Measurements from ENCODE around the gene B4GAT1.

GRCh38 chr11:66362481-66363147 lies 15.2 kb upstream of the B4GAT1 start:
- TF ChIP-seq MZF1 (CRISPR knock-in tag; IDR thresholded peaks at IDR 0.05; ENCODE audit: borderline replicate concordance) (no peak), EZH2 (conservative IDR thresholded peaks at IDR 0.05; ENCODE audit: low read depth, low read length) (no peak)
